Upper lobe of left lung (tissue), 4 donors: Measurements from ENCODE around the gene APLF.

Source experiments
- POLR2A ChIP-seq, 4 donors: fragments of 450-650 bp; IDR thresholded peaks; one replicate each; pipeline ENCODE4 v1.5.1; 2016 to 2017; ENCODE audit warnings: antibody characterized with exemption in 4 of 4, mild to moderate bottlenecking in 2 of 4
- POLR2AphosphoS5 ChIP-seq, 2 donors: sonication (generic); formaldehyde crosslinking; IDR thresholded peaks; one replicate each; pipeline ENCODE4 v1.5.1; 2017; ENCODE audit warnings: antibody characterized with exemption in 2 of 2
- TF ChIP-seq, protein P1 (sequence below), 6 experiments: fragments of 450-650 bp in 4 of 6; fragments of 200-600 bp in 2 of 6; sonication (generic) in 2 of 6; IDR thresholded peaks; one replicate each; pipeline ENCODE4 v1.5.1; 2016 to 2019; ENCODE audit warnings: antibody characterized with exemption in 6 of 6

GRCh38 chr2:68482296-68482820 is 15.0 kb downstream of the APLF start:
- TF ChIP-seq POLR2AphosphoS5 (IDR thresholded peaks at IDR 0.05) (no peak), POLR2A (IDR thresholded peaks at IDR 0.05) (no peak)
- TF ChIP-seq, protein P1, sequence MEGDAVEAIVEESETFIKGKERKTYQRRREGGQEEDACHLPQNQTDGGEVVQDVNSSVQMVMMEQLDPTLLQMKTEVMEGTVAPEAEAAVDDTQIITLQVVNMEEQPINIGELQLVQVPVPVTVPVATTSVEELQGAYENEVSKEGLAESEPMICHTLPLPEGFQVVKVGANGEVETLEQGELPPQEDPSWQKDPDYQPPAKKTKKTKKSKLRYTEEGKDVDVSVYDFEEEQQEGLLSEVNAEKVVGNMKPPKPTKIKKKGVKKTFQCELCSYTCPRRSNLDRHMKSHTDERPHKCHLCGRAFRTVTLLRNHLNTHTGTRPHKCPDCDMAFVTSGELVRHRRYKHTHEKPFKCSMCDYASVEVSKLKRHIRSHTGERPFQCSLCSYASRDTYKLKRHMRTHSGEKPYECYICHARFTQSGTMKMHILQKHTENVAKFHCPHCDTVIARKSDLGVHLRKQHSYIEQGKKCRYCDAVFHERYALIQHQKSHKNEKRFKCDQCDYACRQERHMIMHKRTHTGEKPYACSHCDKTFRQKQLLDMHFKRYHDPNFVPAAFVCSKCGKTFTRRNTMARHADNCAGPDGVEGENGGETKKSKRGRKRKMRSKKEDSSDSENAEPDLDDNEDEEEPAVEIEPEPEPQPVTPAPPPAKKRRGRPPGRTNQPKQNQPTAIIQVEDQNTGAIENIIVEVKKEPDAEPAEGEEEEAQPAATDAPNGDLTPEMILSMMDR (IDR thresholded peaks at IDR 0.05) = no peak
